Parathyroid adenoma (tissue), 2 donors: ENCODE measurements around the gene POMT2.

ENCODE experiments used
- H2AFZ ChIP-seq: fragments of 300-600 bp; sonication (generic); one replicate; pipeline ENCODE4 v1.7.0; 2017; ENCODE audit warnings: antibody characterized with exemption, mild to moderate bottlenecking
- H3K27ac ChIP-seq: fragments of 300-600 bp; sonication (generic); one replicate; pipeline ENCODE4 v1.7.0; 2017
- H3K27me3 ChIP-seq: fragments of 300-600 bp; sonication (generic); one replicate; pipeline ENCODE4 v1.7.0; 2017; ENCODE audit warnings: low read length; ENCODE audit not compliant: control insufficient read depth, insufficient read depth
- H3K36me3 ChIP-seq: fragments of 300-600 bp; sonication (generic); one replicate; pipeline ENCODE4 v1.7.0; 2017; ENCODE audit warnings: low read length; ENCODE audit not compliant: control insufficient read depth, insufficient read depth
- H3K4me1 ChIP-seq: fragments of 300-600 bp; sonication (generic); one replicate; pipeline ENCODE4 v1.7.0; 2017; ENCODE audit warnings: control low read depth
- H3K4me2 ChIP-seq: fragments of 300-600 bp; sonication (generic); one replicate; pipeline ENCODE4 v1.7.0; 2017; ENCODE audit warnings: low read length
- H3K4me3 ChIP-seq: fragments of 300-600 bp; sonication (generic); one replicate; pipeline ENCODE4 v1.7.0; 2017; ENCODE audit warnings: low read depth, low read length
- H3K79me2 ChIP-seq: fragments of 300-600 bp; sonication (generic); one replicate; pipeline ENCODE4 v1.7.0; 2017; ENCODE audit warnings: control low read depth
- H3K9ac ChIP-seq: fragments of 300-600 bp; sonication (generic); one replicate; pipeline ENCODE4 v1.7.0; 2017; ENCODE audit warnings: mild to moderate bottlenecking
- H3K9me3 ChIP-seq: fragments of 300-600 bp; sonication (generic); one replicate; pipeline ENCODE4 v1.7.0; 2017; ENCODE audit warnings: low read length; ENCODE audit not compliant: control insufficient read depth
- TF ChIP-seq, protein P1 (sequence below): fragments of 300-600 bp; sonication (generic); IDR thresholded peaks from one replicate; pipeline ENCODE4 v1.7.0; 2017; ENCODE audit warnings: antibody characterized with exemption, mild to moderate bottlenecking
- donor health status: primary hyperparathyroidism.

Gene POMT2

GRCh38 chr14:77265561-77266335 lies 54.9 kb downstream of the POMT2 start:
- H3K4me3 ChIP-seq: no peak overlapping the region
- H3K4me2 ChIP-seq: no peak overlapping the region
- H3K9ac ChIP-seq: no peak overlapping the region
- H2AFZ ChIP-seq: no peak overlapping the region
- H3K79me2 ChIP-seq: no peaks in the 10 kb centered on the region
- TF ChIP-seq, protein P1, sequence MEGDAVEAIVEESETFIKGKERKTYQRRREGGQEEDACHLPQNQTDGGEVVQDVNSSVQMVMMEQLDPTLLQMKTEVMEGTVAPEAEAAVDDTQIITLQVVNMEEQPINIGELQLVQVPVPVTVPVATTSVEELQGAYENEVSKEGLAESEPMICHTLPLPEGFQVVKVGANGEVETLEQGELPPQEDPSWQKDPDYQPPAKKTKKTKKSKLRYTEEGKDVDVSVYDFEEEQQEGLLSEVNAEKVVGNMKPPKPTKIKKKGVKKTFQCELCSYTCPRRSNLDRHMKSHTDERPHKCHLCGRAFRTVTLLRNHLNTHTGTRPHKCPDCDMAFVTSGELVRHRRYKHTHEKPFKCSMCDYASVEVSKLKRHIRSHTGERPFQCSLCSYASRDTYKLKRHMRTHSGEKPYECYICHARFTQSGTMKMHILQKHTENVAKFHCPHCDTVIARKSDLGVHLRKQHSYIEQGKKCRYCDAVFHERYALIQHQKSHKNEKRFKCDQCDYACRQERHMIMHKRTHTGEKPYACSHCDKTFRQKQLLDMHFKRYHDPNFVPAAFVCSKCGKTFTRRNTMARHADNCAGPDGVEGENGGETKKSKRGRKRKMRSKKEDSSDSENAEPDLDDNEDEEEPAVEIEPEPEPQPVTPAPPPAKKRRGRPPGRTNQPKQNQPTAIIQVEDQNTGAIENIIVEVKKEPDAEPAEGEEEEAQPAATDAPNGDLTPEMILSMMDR: no peak
- no peaks in the 10 kb centered on the region for H3K9me3 ChIP-seq
- H3K4me1 ChIP-seq: no peaks in the 10 kb centered on the region
- no peaks in the 10 kb centered on the region for H3K36me3 ChIP-seq
- no peak overlapping the region for H3K27ac ChIP-seq
- H3K27me3 ChIP-seq: no peaks in the 10 kb centered on the region

DNA sequence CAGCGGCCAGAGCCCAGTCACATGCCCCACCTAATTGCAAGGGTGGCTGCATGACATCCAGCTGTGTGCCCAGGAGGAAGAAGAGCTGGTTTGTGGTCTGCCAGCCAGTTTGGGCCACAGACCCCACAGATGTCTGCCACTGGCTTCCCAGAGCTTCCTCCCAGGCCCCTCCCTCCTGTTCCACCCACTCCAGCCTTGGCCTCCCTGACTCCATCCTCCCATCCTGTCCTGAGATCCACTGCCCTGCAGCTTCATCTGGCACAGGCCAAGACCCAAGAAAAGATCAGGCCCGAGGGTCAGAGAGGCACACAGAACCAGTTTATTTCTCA lies 55.5 kb downstream of the POMT2 start:
- Histone ChIP-seq H2AFZ (no peak overlapping the region), H3K4me2 (no peak overlapping the region), H3K9ac (no peak overlapping the region), H3K4me1 (peaks cover 2% of the 10 kb centered on the region), H3K36me3 (no peaks in the 10 kb centered on the region), H3K9me3 (no peaks in the 10 kb centered on the region), H3K4me3 (no peak overlapping the region), H3K79me2 (no peaks in the 10 kb centered on the region), H3K27ac (no peak overlapping the region), H3K27me3 (no peaks in the 10 kb centered on the region)
- TF ChIP-seq, protein P1: no peak

DNA sequence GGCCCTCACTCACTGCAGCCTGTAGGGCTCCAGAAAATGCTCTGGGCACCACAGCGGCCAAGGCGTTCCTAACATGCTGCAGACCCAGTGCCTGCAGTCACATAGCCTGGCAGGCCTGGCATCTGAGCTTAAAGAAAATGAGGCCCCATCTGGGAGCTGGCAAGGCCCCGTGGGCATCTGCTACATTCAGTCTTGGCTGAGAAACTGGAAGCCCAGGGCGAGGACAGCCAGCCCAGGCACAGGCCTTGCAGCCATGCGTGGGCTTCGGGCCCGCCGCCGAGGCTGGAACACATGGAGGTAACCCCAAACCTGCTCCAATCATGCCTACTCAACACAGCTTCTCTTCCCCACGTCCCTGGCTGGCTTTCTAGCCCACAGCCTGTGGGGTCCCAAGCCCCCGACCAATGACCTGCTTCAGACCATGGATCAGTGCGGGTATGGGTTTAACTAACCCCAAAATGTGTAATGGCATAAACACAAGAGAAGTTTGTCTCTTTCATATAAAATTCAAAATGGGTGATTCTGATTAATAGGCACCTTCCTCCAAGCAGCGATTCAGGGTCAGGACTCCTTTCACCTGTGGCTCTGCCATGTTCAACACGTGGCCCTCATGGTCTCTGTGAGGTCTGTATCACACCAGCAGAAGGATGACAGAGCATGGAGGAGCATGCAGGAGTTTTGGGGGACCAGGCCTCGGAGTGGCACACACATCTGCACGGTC lies 56.1 kb downstream of the POMT2 start:
- Histone ChIP-seq H2AFZ (no peak overlapping the region), H3K4me2 (no peak overlapping the region), H3K36me3 (no peaks in the 10 kb centered on the region), H3K9ac (no peak overlapping the region), H3K9me3 (no peaks in the 10 kb centered on the region), H3K27me3 (no peaks in the 10 kb centered on the region), H3K4me3 (no peak overlapping the region), H3K79me2 (no peaks in the 10 kb centered on the region), H3K27ac (no peak overlapping the region), H3K4me1 (peaks cover 2% of the 10 kb centered on the region)
- TF ChIP-seq, protein P1: no peak

DNA sequence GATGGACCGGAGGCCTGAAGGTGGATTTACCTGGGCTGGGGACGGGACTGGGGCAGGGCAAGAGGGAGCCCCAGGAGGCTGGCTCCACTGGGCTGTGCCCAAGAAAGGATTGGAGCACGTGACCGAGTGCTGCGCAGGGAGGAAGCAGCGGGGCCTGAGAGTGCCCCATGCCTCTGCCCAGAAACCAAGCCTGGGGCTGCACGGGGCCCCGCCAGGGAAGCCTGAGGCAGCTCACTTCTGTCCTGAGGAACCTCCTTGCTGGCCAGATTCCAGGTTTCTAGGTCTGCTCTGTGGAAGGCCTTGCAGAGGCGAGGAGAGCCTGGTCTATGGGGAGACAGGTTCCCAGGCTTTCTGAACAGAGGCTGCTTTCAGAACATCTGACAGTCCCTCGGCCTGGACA lies 60.1 kb downstream of the POMT2 start:
- Histone ChIP-seq H3K79me2 (no peaks in the 10 kb centered on the region), H3K4me3 (no peak overlapping the region), H2AFZ (peak overlapping the region; percentile 45), H3K4me2 (no peak overlapping the region), H3K9me3 (no peaks in the 10 kb centered on the region), H3K27ac (no peak overlapping the region), H3K9ac (no peak overlapping the region), H3K27me3 (no peaks in the 10 kb centered on the region), H3K36me3 (no peaks in the 10 kb centered on the region), H3K4me1 (peaks cover 2% of the 10 kb centered on the region)
- TF ChIP-seq, protein P1: no peak
